HG03457 (cell line): ENCODE data around the gene CCL14.
"Not testable (repeated sequence)": the region's sequence is repeated elsewhere in the genome, so short reads cannot be mapped to it uniquely, and the experiment has no call there.

ENCODE experiments used
- ATAC-seq: cut with Tn5 transposase; IDR thresholded peaks from one replicate; pipeline ENCODE4 v1.9.1; 2021; ENCODE audit warnings: moderate number of reproducible peaks; ENCODE audit not compliant: unreplicated experiment

Gene CCL14

GRCh38 chr17:35986643-35987042 is at the start of gene CCL14:
TSS of gene CCL14 (minus strand) at chr17:35986729. CDS start at chr17:35986649, 80 bp downstream.
- ATAC-seq: no peak

- no peak for ATAC-seq
Measured at GRCh38 chr17:36036235-36036634, 49.7 kb upstream of the CCL14 start.

GRCh38 chr17:36034127-36034526 is 47.6 kb upstream of the CCL14 start:
- no peak for ATAC-seq

- ATAC-seq: no peak
Measured at GRCh38 chr17:36030956-36031355, 44.4 kb upstream of the CCL14 start.

GRCh38 chr17:36027761-36028160 is 41.2 kb upstream of the CCL14 start:
- ATAC-seq: no peak

GRCh38 chr17:36024106-36024869 is 37.8 kb upstream of the CCL14 start:
- ATAC-seq: no peak

GRCh38 chr17:36019423-36019822 is 32.9 kb upstream of the CCL14 start:
- no peak for ATAC-seq

- ATAC-seq: no peak
Measured at GRCh38 chr17:36017799-36018198, 31.3 kb upstream of the CCL14 start, which contains the start of gene CCL23. TSS of gene CCL23 (minus strand) at chr17:36017972. CDS start at chr17:36017897, 75 bp downstream.

GRCh38 chr17:36016555-36016954 is 30.0 kb upstream of the CCL14 start:
- ATAC-seq: no peak

- ATAC-seq: not testable (repeated sequence)
Measured at GRCh38 chr17:36015895-36016294, 29.4 kb upstream of the CCL14 start.

- no peak for ATAC-seq
Measured at GRCh38 chr17:36014946-36015345, 28.4 kb upstream of the CCL14 start.

GRCh38 chr17:36011201-36011600 is 24.7 kb upstream of the CCL14 start:
- ATAC-seq: no peak

GRCh38 chr17:36008998-36009665 is 22.6 kb upstream of the CCL14 start:
- no peak for ATAC-seq

GRCh38 chr17:36004594-36005108 is 18.1 kb upstream of the CCL14 start:
- no peak for ATAC-seq

- ATAC-seq: no peak
Measured at GRCh38 chr17:36002631-36003030, 16.1 kb upstream of the CCL14 start.

GRCh38 chr17:36001862-36002603 is 15.5 kb upstream of the CCL14 start:
- no peak for ATAC-seq

GRCh38 chr17:36001110-36001771 is 14.7 kb upstream of the CCL14 start, which contains the start of gene CCL15:
TSS of gene CCL15 (minus strand) at chr17:36001553. CDS start at chr17:36001492, 61 bp downstream.
- no peak for ATAC-seq

GRCh38 chr17:36000732-36001109 is 14.2 kb upstream of the CCL14 start:
- no peak for ATAC-seq

GRCh38 chr17:35998756-35999155 is 12.2 kb upstream of the CCL14 start:
- ATAC-seq: no peak

- ATAC-seq: no peak
Measured at GRCh38 chr17:35998018-35998545, 11.6 kb upstream of the CCL14 start.
